GM23338 (cell line): ENCODE results near the gene CD226.

Source experiments
- CTCF ChIP-seq, 2 experiments: fragments of 200-600 bp in 1 of 2; sonication (generic) in 1 of 2; conservative IDR thresholded peaks; 2 replicates each; pipeline versions ENCODE4 v1.5.1 to v1.6.1; 2016 to 2017; ENCODE audit warnings: antibody characterized with exemption in 2 of 2, low read depth in 2 of 2, mild to moderate bottlenecking in 2 of 2, moderate library complexity in 1 of 2
- EZH2phosphoT487 ChIP-seq: fragments of 200-600 bp; sonication (generic); IDR thresholded peaks from one replicate; pipeline ENCODE4 v1.8.1; 2018; ENCODE audit warnings: antibody characterized with exemption; ENCODE audit not compliant: unreplicated experiment

- no peak for TF ChIP-seq CTCF (conservative IDR thresholded peaks at IDR 0.05; ENCODE audit: low read depth in 2 of 2)
- no peak for TF ChIP-seq EZH2phosphoT487
Observed at GRCh38 chr18:69889009-69889408, 58.7 kb downstream of the CD226 start.
